Ishikawa (cell line): ENCODE data around the gene MICU2.

Source experiments
- CEBPB ChIP-seq: IDR thresholded peaks from 2 replicates; pipeline ENCODE4 v1.6.1; 2012
- CREB1 ChIP-seq: IDR thresholded peaks from 2 replicates; pipeline ENCODE4 v1.6.1; 2012; ENCODE audit warnings: low read depth
- EGR1 ChIP-seq: IDR thresholded peaks from 2 replicates; pipeline ENCODE4 v1.6.1; 2012
- EP300 ChIP-seq: IDR thresholded peaks from 2 replicates; pipeline ENCODE4 v1.6.1; 2012; ENCODE audit warnings: borderline replicate concordance
- FOXM1 ChIP-seq: IDR thresholded peaks from 2 replicates; pipeline ENCODE4 v1.6.1; 2012; ENCODE audit warnings: low read depth, borderline replicate concordance
- NFIC ChIP-seq: IDR thresholded peaks from 2 replicates; pipeline ENCODE4 v1.6.1; 2012
- RAD21 ChIP-seq: IDR thresholded peaks from 2 replicates; pipeline ENCODE4 v1.6.1; 2012; ENCODE audit warnings: low read depth
- REST ChIP-seq: IDR thresholded peaks from 2 replicates; pipeline ENCODE4 v1.6.1; 2012; ENCODE audit warnings: low read depth, mild to moderate bottlenecking
- TAF1 ChIP-seq: IDR thresholded peaks from 2 replicates; pipeline ENCODE4 v1.6.1; 2012; ENCODE audit warnings: low read depth, mild to moderate bottlenecking
- TCF12 ChIP-seq: IDR thresholded peaks from 2 replicates; pipeline ENCODE4 v1.6.1; 2012; ENCODE audit warnings: low read depth
- TEAD4 ChIP-seq: IDR thresholded peaks from 2 replicates; pipeline ENCODE4 v1.6.1; 2012
- YY1 ChIP-seq: IDR thresholded peaks from 2 replicates; pipeline ENCODE4 v1.6.1; 2012; ENCODE audit warnings: low read depth
- ZBTB7A ChIP-seq: IDR thresholded peaks from 2 replicates; pipeline ENCODE4 v1.6.1; 2012; ENCODE audit warnings: low read depth
- TF ChIP-seq, protein P1 (sequence below): IDR thresholded peaks from 2 replicates; pipeline ENCODE4 v1.6.1; 2012
- TF ChIP-seq, protein P2 (sequence below): IDR thresholded peaks from 2 replicates; pipeline ENCODE4 v1.6.1; 2012

The MICU2 gene

GRCh38 chr13:21517576-21517975, 86.4 kb downstream of the MICU2 start:
- TF ChIP-seq FOXM1: no peak

GRCh38 chr13:21516805-21517204, 87.2 kb downstream of the MICU2 start:
- TF ChIP-seq, protein P1, sequence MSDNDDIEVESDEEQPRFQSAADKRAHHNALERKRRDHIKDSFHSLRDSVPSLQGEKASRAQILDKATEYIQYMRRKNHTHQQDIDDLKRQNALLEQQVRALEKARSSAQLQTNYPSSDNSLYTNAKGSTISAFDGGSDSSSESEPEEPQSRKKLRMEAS: no peak
- TF ChIP-seq NFIC: no peak
- TF ChIP-seq FOXM1: no peak
- no peak for TF ChIP-seq TEAD4
- no peak for TF ChIP-seq RAD21

DNA sequence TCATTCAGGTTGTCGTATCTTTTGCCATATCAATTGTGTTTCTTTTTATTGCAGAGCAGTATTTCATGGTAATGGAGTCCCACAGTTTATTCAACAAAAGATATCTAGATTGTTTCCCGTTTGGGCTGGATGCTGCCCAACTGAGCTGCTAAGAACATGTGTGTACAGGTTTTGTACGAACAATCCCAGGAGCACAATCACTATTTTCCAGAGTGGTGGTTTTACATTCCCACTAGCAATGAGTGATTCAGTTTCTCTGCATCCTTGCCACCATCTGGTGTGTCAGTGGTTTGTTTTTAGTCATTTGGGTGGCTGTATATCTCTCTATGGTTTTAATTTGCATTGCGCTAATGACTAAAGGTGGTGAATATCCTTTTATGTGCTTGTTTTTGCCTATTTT, 92.1 kb downstream of the MICU2 start:
- TF ChIP-seq YY1 (no peak), TAF1 (no peak), TEAD4 (no peak), NFIC (no peak), ZBTB7A (no peak), RAD21 (no peak)
- TF ChIP-seq, protein P1: no peak

DNA sequence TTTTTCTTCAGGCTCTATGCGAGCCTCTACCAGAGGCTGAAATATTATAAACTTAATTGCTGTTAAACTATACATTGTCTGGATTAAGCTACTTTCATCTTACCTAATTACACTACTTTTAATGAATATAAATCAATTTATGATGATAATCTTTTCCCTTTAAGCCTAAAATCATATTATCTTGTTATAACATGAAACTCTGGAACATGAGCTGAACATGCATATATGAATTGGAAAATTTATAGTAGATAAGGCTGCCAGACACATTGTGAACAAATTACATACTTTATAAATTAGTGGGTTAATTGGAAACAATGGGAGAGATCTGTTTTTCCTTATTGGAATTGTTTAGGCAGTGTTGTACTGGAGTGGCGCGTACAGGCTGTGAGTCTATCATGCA, 99.6 kb downstream of the MICU2 start:
- no peak for TF ChIP-seq TEAD4

- no peak for TF ChIP-seq REST
- no peak for TF ChIP-seq ZBTB7A
- no peak for TF ChIP-seq FOXM1
- TF ChIP-seq YY1: no peak
- no peak for TF ChIP-seq NFIC
- no peak for TF ChIP-seq TEAD4
- TF ChIP-seq, protein P1: no peak
- TF ChIP-seq, protein P2, sequence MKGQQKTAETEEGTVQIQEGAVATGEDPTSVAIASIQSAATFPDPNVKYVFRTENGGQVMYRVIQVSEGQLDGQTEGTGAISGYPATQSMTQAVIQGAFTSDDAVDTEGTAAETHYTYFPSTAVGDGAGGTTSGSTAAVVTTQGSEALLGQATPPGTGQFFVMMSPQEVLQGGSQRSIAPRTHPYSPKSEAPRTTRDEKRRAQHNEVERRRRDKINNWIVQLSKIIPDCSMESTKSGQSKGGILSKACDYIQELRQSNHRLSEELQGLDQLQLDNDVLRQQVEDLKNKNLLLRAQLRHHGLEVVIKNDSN: no peak
- TF ChIP-seq EP300: no peak
- TF ChIP-seq RAD21: no peak
- no peak for TF ChIP-seq CEBPB
These were observed 102.3 kb downstream of the MICU2 start for GRCh38 chr13:21501686-21502085.

DNA sequence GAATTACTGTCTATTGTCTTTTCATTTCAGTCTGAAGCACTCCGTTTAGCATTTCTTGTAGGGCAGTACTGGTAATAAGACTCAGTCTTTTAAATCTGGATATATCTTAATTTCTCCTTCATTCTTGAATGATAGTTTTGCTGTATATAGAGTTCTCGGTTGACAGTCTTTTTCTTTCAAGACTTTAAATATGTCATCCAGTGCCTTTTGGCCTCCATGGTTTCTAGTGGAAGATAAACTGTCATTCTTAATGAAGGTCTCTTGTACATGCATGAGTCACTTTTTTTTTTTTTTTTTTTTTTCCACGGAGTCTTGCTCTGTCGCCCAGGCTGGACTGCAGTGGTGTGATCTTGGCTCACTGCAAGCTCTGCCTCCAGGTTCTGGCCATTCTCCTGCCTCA, 117.6 kb downstream of the MICU2 start:
- TF ChIP-seq, protein P2: no peak
- TF ChIP-seq EGR1 (no peak), TAF1 (no peak), ZBTB7A (no peak), CEBPB (no peak), NFIC (no peak), TCF12 (no peak), YY1 (no peak), CREB1 (no peak)
- TF ChIP-seq, protein P1: no peak

- TF ChIP-seq EP300: no peak
- no peak for TF ChIP-seq TAF1
- no peak for TF ChIP-seq YY1
- TF ChIP-seq REST: no peak
- TF ChIP-seq, protein P2: no peak
- no peak for TF ChIP-seq CEBPB
- TF ChIP-seq ZBTB7A: no peak
- TF ChIP-seq TEAD4: no peak
- no peak for TF ChIP-seq EGR1
- no peak for TF ChIP-seq RAD21
- no peak for TF ChIP-seq FOXM1
- no peak for TF ChIP-seq TCF12
- TF ChIP-seq NFIC: no peak
These were observed 120.2 kb downstream of the MICU2 start for GRCh38 chr13:21483748-21484147.
